ENCODE data around the gene CDC42EP2. TPM values are rescaled to one million over a fixed set of nuclear protein-coding genes. Genes with fewer than 3 reads are reported as not detected.
A peak's percentile ranks its signal among the peaks of the same experiment; 100 is the strongest.
"Not testable (repeated sequence)": the region's sequence is repeated elsewhere in the genome, so short reads cannot be mapped to it uniquely, and the experiment has no call there.

Gene CDC42EP2
- polyA plus RNA-seq, 1 donor, result 32.5 TPM

GRCh38 chr11:65317025-65317786 is 2.5 kb downstream of the CDC42EP2 start:
- DNase-seq (ENCODE audit: low read depth), result no peak

GRCh38 chr11:65320386-65321075 is 5.9 kb downstream of the CDC42EP2 start:
- no peak for DNase-seq (ENCODE audit: low read depth)

GRCh38 chr11:65321076-65321475 is 6.4 kb downstream of the CDC42EP2 start:
- no peak for DNase-seq (ENCODE audit: low read depth)

GRCh38 chr11:65321828-65322485 is 7.3 kb downstream of the CDC42EP2 start:
- DNase-seq (ENCODE audit: low read depth), result no peak

GRCh38 chr11:65323813-65324212 is 9.1 kb downstream of the CDC42EP2 start:
- DNase-seq (ENCODE audit: low read depth), result no peak

- no peak for DNase-seq (ENCODE audit: low read depth)
Observed at GRCh38 chr11:65325435-65325834, 10.8 kb downstream of the CDC42EP2 start.

- no peak for DNase-seq (ENCODE audit: low read depth)
Observed at GRCh38 chr11:65327021-65327420, 12.4 kb downstream of the CDC42EP2 start.

- DNase-seq (ENCODE audit: low read depth), result no peak
Observed at GRCh38 chr11:65329478-65329877, 14.8 kb downstream of the CDC42EP2 start.

- DNase-seq (ENCODE audit: low read depth), result peak; percentile 82
Observed at GRCh38 chr11:65329944-65330403, 15.3 kb downstream of the CDC42EP2 start.

GRCh38 chr11:65330544-65330943 is 15.9 kb downstream of the CDC42EP2 start:
- DNase-seq (ENCODE audit: low read depth), result no peak

- DNase-seq (ENCODE audit: low read depth), result not testable (repeated sequence)
Observed at GRCh38 chr11:65332591-65332990, 17.9 kb downstream of the CDC42EP2 start.

GRCh38 chr11:65334696-65335295 is 20.1 kb downstream of the CDC42EP2 start:
- no peak for DNase-seq (ENCODE audit: low read depth)

GRCh38 chr11:65338676-65339075 is 24.0 kb downstream of the CDC42EP2 start:
- no peak for DNase-seq (ENCODE audit: low read depth)

GRCh38 chr11:65340226-65340625 is 25.6 kb downstream of the CDC42EP2 start:
- no peak for DNase-seq (ENCODE audit: low read depth)

GRCh38 chr11:65341856-65342255 is 27.2 kb downstream of the CDC42EP2 start:
- DNase-seq (ENCODE audit: low read depth), result no peak

- no peak for DNase-seq (ENCODE audit: low read depth)
Observed at GRCh38 chr11:65351511-65351910, 36.8 kb downstream of the CDC42EP2 start.

GRCh38 chr11:65352783-65353182 is 38.1 kb downstream of the CDC42EP2 start:
- no peak for DNase-seq (ENCODE audit: low read depth)

GRCh38 chr11:65353376-65353775 is 38.7 kb downstream of the CDC42EP2 start:
- DNase-seq (ENCODE audit: low read depth), result no peak

GRCh38 chr11:65353900-65354264 is 39.2 kb downstream of the CDC42EP2 start:
- no peak for DNase-seq (ENCODE audit: low read depth)

GRCh38 chr11:65354265-65355012 is 39.8 kb downstream of the CDC42EP2 start, which contains the start of gene TIGD3:
Gene TIGD3 (plus strand): TSS chr11:65354751. CDS start chr11:65355809, 1,058 bp downstream.
- peak; percentile 76 for DNase-seq (ENCODE audit: low read depth)
